ENCODE data around the gene LRP2BP.

DNA sequence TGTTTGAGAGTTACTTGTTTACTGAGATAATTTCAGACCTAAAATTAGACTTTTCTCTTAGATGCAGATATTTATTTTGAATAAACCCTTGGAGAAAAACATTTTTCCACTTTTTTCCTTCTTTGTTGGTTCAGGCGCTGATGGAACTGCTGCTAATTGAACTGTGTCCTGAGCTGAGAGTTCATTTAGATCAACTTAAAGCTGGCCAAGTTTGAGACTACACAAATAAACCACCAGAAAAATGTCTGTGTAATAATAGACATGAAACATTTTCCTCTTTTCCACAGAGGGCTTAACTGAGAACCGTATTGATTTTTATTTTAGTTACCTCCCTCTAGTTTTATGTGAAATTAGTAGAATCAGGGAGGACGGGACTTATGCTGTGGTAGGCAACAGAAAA lies 32.5 kb downstream of the LRP2BP start:
- TF ChIP-seq, protein P1, sequence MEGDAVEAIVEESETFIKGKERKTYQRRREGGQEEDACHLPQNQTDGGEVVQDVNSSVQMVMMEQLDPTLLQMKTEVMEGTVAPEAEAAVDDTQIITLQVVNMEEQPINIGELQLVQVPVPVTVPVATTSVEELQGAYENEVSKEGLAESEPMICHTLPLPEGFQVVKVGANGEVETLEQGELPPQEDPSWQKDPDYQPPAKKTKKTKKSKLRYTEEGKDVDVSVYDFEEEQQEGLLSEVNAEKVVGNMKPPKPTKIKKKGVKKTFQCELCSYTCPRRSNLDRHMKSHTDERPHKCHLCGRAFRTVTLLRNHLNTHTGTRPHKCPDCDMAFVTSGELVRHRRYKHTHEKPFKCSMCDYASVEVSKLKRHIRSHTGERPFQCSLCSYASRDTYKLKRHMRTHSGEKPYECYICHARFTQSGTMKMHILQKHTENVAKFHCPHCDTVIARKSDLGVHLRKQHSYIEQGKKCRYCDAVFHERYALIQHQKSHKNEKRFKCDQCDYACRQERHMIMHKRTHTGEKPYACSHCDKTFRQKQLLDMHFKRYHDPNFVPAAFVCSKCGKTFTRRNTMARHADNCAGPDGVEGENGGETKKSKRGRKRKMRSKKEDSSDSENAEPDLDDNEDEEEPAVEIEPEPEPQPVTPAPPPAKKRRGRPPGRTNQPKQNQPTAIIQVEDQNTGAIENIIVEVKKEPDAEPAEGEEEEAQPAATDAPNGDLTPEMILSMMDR (IDR thresholded peaks at IDR 0.05): no peak
- TF ChIP-seq POLR2AphosphoS5 (IDR thresholded peaks at IDR 0.05; ENCODE audit: low read depth, low read length): no peak

Measured in Panc1 (cell line).